Anterior cingulate cortex (tissue), 58 donors: Measurements from ENCODE around the gene SIRPB1.
"Not testable (repeated sequence)": the region's sequence is repeated elsewhere in the genome, so short reads cannot be mapped to it uniquely, and the experiment has no call there.

ENCODE experiments used
- DNase-seq, 58 donors: peaks; one replicate each; lab custom pipeline; 2025; lab: John Stamatoyannopoulos, UW

The SIRPB1 gene

DNA sequence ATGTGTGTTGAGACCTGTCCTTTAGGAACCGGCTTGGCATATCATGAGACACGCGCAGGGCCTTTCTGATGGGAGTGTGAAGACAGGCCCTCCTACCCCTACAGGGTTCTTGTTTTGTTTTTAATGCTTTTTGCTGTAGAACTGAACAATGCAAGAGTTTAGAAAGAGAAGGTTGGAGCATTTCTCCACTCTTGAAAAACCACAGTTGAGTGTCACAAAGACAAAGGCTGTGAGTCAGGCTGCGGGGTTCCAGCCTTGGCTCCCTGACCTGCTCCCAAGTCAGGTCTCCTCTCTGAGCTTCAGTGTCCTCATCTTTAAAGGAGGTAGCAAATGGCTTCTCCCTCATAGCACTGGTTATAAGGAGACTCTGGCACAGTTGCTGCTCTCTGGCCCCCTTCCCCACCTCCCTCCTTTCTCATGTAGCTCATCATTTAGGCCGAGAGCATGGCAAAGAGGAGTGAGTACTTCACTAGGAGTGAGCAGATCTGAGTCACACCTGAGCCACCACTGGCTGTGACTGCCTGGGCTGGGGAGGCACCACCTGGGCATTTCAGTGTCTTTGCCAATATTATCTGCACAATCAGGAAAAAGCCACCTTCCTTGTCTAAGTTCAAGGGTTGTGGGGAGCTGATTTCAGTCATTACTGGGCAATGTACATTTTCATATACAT is 11.0 kb downstream of the SIRPB1 start:
- DNase-seq = not testable (repeated sequence)

DNA sequence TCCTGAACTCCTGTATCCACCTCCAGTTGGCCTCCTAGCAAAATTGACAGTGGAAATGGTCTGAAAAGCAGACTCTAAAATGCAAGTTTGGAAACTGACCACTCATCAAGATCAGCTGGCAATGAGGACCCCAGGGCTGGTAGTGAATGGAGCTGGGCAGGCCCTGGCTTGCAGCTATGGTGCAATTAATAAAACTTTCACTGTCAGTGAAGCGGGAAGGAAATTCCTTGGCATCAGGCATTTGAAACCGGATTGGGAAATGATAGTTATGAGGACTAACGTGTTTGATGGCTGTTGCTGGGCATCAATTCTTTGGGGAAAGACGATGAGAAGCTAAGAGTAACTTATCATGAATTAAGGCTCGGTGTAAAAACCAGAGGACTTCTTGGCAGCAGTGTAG is 19.1 kb downstream of the SIRPB1 start:
- DNase-seq = no peak

DNA sequence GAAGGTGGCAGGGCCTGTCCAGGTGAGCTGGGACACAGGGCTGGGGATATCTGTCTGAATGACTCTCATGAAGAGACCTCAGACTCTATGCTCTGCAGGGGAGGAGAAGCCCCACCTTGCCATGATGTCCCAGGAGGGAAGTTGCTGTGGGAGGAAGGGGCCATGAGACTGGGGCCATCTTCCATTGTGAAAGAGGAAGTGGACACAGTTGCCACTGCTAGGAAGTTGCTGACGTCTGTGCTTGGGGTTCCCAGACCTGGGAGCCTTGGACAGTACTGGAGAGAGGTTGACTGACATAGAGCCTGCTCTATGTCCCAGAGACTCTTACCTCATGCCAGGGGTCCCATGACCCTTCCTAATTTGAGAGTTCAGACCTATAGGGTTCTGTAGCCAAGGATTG is 24.5 kb downstream of the SIRPB1 start:
- no peak for DNase-seq

- peak in 3 of 58 donors; percentile 3 to 49 (median 10) for DNase-seq
Measured at GRCh38 chr20:1588533-1589460, 31.0 kb downstream of the SIRPB1 start.

- DNase-seq = no peak
Measured at GRCh38 chr20:1587781-1588532, 31.9 kb downstream of the SIRPB1 start.

- no peak for DNase-seq
Measured at GRCh38 chr20:1579488-1579887, 40.3 kb downstream of the SIRPB1 start.

DNA sequence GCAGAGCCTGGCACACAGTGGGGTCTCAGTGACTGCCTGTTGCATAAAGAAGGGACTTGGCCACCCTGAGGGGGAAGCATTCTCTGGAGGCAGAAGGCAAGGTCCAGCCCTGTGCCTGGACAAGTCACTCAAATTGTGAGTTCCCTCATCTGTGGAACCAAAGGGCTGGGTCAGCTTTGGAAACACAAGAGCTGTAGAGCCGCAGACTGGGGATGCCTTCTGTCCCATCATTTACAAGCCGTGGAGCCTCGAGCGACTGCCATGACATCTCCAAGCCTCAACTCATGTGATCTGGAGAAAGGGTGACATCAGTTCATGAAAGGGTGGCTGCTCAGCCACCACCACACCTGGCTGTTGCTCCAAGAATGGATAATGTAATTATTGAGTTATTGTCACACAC is 41.9 kb downstream of the SIRPB1 start:
- DNase-seq = no peak

DNA sequence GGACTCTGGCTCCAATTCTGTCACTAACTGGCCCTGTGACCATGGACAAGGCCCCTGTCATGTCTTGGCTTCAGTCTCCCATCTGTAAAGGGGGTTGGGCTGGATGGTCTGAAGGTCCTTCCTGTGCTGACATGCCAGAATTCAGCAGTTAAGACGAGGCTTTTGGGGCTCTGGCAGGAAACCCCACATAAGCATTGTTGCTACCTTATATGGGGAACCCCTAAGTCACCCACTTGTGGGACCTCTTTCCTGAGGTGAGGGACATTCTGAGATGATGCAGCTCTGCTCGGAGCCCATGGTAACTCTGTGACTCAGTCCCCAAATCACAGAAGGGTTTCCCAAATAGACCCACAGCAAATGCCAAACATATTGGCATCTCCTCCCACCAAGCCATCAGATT is 42.5 kb downstream of the SIRPB1 start:
- DNase-seq = not testable (repeated sequence)

GRCh38 chr20:1576641-1577040 is 43.2 kb downstream of the SIRPB1 start:
- no peak for DNase-seq

DNA sequence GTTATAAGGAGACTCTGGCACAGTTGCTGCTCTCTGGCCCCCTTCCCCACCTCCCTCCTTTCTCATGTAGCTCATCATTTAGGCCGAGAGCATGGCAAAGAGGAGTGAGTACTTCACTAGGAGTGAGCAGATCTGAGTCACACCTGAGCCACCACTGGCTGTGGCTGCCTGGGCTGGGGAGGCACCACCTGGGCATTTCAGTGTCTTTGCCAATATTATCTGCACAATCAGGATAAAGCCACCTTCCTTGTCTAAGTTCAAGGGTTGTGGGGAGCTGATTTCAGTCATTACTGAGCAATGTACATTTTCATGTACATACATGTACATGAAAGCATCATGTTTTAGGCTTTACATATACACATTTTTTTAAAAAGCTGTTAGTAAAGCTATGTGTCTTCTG is 43.8 kb downstream of the SIRPB1 start:
- DNase-seq = not testable (repeated sequence)

DNA sequence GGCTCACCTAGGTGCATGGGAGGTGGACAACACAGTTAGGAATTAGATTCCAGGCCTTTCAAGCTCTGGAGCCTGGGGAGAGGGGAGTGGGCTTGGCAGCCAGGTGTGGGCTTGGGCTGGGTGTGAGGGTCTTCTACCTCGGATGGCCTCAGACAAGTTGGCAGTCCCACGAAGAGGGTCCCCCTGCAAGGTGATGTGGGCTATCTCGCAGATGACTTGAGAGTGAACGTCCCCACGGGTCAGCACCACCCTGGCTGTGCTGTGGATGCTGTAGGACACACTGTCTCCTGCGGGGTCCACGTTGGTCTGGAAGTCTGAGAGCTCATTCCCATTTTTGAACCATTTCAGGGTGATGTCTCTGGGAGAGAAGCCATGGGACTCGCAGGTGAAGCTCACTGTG is 48.2 kb downstream of the SIRPB1 start:
- DNase-seq = not testable (repeated sequence)
